CD14-positive monocyte (primary cell): Measurements from ENCODE around the gene ZMYM3. TPM values are rescaled to one million over a fixed set of nuclear protein-coding genes. Genes with fewer than 3 reads are reported as not detected.

Source experiments
- DNase-seq, 3 donors: peaks; one replicate each; pipeline ENCODE4 v3.0.0-alpha.2; 2011 to 2022
- H2AFZ ChIP-seq: 2 replicates; pipeline ENCODE4 v1.6.0; 2012; ENCODE audit warnings: mild to moderate bottlenecking, low read depth, low read length, inconsistent platforms; ENCODE audit not compliant: insufficient read depth, poor library complexity, severe bottlenecking
- H3K27ac ChIP-seq, 2 donors: 1 replicate in 1 of 2; 2 replicates in 1 of 2; pipeline ENCODE4 v1.5.1; 2012 to 2013; ENCODE audit warnings: low read length in 2 of 2, control low read depth in 1 of 2, inconsistent platforms in 1 of 2, low read depth in 1 of 2, mild to moderate bottlenecking in 1 of 2
- H3K27me3 ChIP-seq, 2 donors: one replicate each; pipeline versions ENCODE4 v1.6.0 to v1.6.1; 2011 to 2013; ENCODE audit warnings: low read length in 2 of 2; ENCODE audit not compliant: control insufficient read depth in 2 of 2, insufficient read depth in 2 of 2
- H3K36me3 ChIP-seq, 2 donors: replicated peaks in 1 of 2; 1 replicate in 1 of 2; 2 replicates in 1 of 2; pipeline versions ENCODE4 v1.5.1 to v1.6.1; 2012 to 2013; ENCODE audit warnings: low read length in 2 of 2, control low read depth in 1 of 2, inconsistent platforms in 1 of 2, mild to moderate bottlenecking in 1 of 2; ENCODE audit not compliant: insufficient read depth in 2 of 2, control insufficient read depth in 1 of 2
- H3K4me1 ChIP-seq, 2 donors: 1 replicate in 1 of 2; 2 replicates in 1 of 2; pipeline versions ENCODE4 v1.5.1 to v1.6.1; 2012 to 2013; ENCODE audit warnings: low read length in 2 of 2, control low read depth in 1 of 2, inconsistent platforms in 1 of 2, mild to moderate bottlenecking in 1 of 2, moderate library complexity in 1 of 2; ENCODE audit not compliant: insufficient read depth in 2 of 2, control insufficient read depth in 1 of 2
- H3K4me2 ChIP-seq: replicated peaks from 2 replicates; pipeline ENCODE3; 2012; ENCODE audit warnings: low read length, moderate library complexity, mild to moderate bottlenecking; ENCODE audit not compliant: poor library complexity, severe bottlenecking; ENCODE audit errors: extremely low read depth
- H3K4me3 ChIP-seq, 3 experiments: fragments of 200-600 bp in 1 of 3; sonication (generic) in 1 of 3; replicated peaks in 1 of 3; 1 replicate in 2 of 3; 2 replicates in 1 of 3; pipeline ENCODE4 v1.5.1; 2011 to 2013; ENCODE audit warnings: low read length in 3 of 3, mild to moderate bottlenecking in 3 of 3, control low read depth in 2 of 3, low read depth in 2 of 3, inconsistent platforms in 1 of 3, moderate library complexity in 1 of 3
- H3K79me2 ChIP-seq: 2 replicates; pipeline ENCODE4 v1.6.0; 2012; ENCODE audit warnings: mild to moderate bottlenecking, control low read depth, inconsistent platforms, low read length, moderate library complexity; ENCODE audit not compliant: insufficient read depth
- H3K9ac ChIP-seq: 2 replicates; pipeline ENCODE4 v1.6.0; 2017; ENCODE audit warnings: low read length, mild to moderate bottlenecking; ENCODE audit not compliant: insufficient read depth, poor library complexity, severe bottlenecking
- H3K9me3 ChIP-seq, 2 donors: replicated peaks in 1 of 2; 1 replicate in 1 of 2; 2 replicates in 1 of 2; pipeline versions ENCODE4 v1.5.1 to v1.6.1; 2012 to 2013; ENCODE audit warnings: low read length in 2 of 2, control low read depth in 1 of 2; ENCODE audit not compliant: control insufficient read depth in 1 of 2, insufficient read depth in 1 of 2
- H4K20me1 ChIP-seq: 2 replicates; pipeline ENCODE4 v1.6.0; 2012; ENCODE audit warnings: mild to moderate bottlenecking, low read length, control low read depth, moderate library complexity; ENCODE audit not compliant: insufficient read depth
- H3K27ac Mint-ChIP-seq, 7 donors: one replicate each; pipeline ENCODE4 v1.8.0; 2020; ENCODE audit warnings: mild to moderate bottlenecking in 7 of 7, mixed read lengths in 7 of 7, moderate library complexity in 6 of 7, inconsistent platforms in 2 of 7
- H3K27me3 Mint-ChIP-seq, 3 donors: one replicate each; pipeline ENCODE4 v1.8.0; 2021 to 2022; ENCODE audit warnings: low read depth in 3 of 3, mild to moderate bottlenecking in 3 of 3, mixed read lengths in 3 of 3, moderate library complexity in 3 of 3, inconsistent platforms in 1 of 3
- H3K36me3 Mint-ChIP-seq, 2 donors: one replicate each; pipeline ENCODE4 v1.8.0; 2020; ENCODE audit warnings: mixed read lengths in 2 of 2, inconsistent platforms in 1 of 2, mild to moderate bottlenecking in 1 of 2
- H3K4me1 Mint-ChIP-seq: one replicate; pipeline ENCODE4 v1.8.0; 2020; ENCODE audit warnings: mild to moderate bottlenecking, mixed read lengths
- H3K4me3 Mint-ChIP-seq, 2 donors: one replicate each; pipeline ENCODE4 v1.8.0; 2020; ENCODE audit warnings: mild to moderate bottlenecking in 2 of 2, mixed read lengths in 2 of 2, moderate library complexity in 1 of 2
- H3K9me3 Mint-ChIP-seq, 7 donors: one replicate each; pipeline ENCODE4 v1.8.0; 2020 to 2022; ENCODE audit warnings: mixed read lengths in 7 of 7, mild to moderate bottlenecking in 6 of 7, moderate library complexity in 6 of 7, inconsistent platforms in 2 of 7
- CTCF ChIP-seq: fragments of 200-600 bp; IDR thresholded peaks from one replicate; pipeline ENCODE4 v1.8.0; 2022; ENCODE audit warnings: antibody characterized with exemption, mild to moderate bottlenecking
- WGBS: methylation state at CpG from one replicate; pipeline ENCODE4 v1.1.5; 2013; ENCODE audit warnings: missing lambda C conversion rate; ENCODE audit not compliant: insufficient coverage; 5-methylcytosine and 5-hydroxymethylcytosine counted together
- intact Hi-C, 2 donors: fragments of 100-400 bp; cut with micrococcal nuclease; formaldehyde crosslinking; loops; one replicate each; pipeline versions ENCODE4 v1.15.0 to v1.15.1; 2023
- polyA plus RNA-seq, 3 donors: library from polyadenylated mRNA; depleted of rRNA in 1 of 3; unstranded in 2 of 3; stranded (reverse) in 1 of 3; fragments of 300-500 nt in 2 of 3; fragments of >200 nt in 1 of 3; fragmentation: Illumina TruSeq in 2 of 3; gene quantifications; 1 replicate in 2 of 3; 2 replicates in 1 of 3; pipeline ENCODE4 v1.2.3, GENCODE V29; 2012 to 2021

ZMYM3 gene
- polyA plus RNA-seq, 3 donors, result 3.9 to 13.2 (median 4.8) TPM

- peaks cover 3 to 11% of the 10 kb centered on the region in 2 donors for H3K36me3 Mint-ChIP-seq
- H2AFZ ChIP-seq, result no peak overlapping the region
- H3K9me3 ChIP-seq, result peaks cover 0 to 6% of the 10 kb centered on the region in 2 donors
- peaks cover 0 to 19% (median 0%) of the 10 kb centered on the region in 7 donors for H3K9me3 Mint-ChIP-seq
- intact Hi-C loops, result no loop called here
- peak overlapping the region in 1 of 7 donors; percentile 15 for H3K27ac Mint-ChIP-seq
- peak overlapping the region in 1 of 3 experiments; percentile 85 for H3K4me3 ChIP-seq
- H3K9ac ChIP-seq, result no peak overlapping the region
- no peak overlapping the region for H3K4me3 Mint-ChIP-seq
- peaks cover 51% of the 10 kb centered on the region for H4K20me1 ChIP-seq
- no peak for TF ChIP-seq CTCF
- peak overlapping the region; percentile 76 for H3K4me2 ChIP-seq
- H3K27ac ChIP-seq, result no peak overlapping the region
- peaks cover 10% of the 10 kb centered on the region for H3K4me1 Mint-ChIP-seq
- DNase-seq, result no peak
- peaks cover 3 to 6% of the 10 kb centered on the region in 2 donors for H3K36me3 ChIP-seq
- H3K27me3 ChIP-seq, result no peaks in the 10 kb centered on the region
- peaks cover 10 to 21% of the 10 kb centered on the region in 2 donors for H3K4me1 ChIP-seq
- peaks cover 0 to 3% (median 0%) of the 10 kb centered on the region in 3 donors for H3K27me3 Mint-ChIP-seq
- H3K79me2 ChIP-seq, result peaks cover 71% of the 10 kb centered on the region
Measured at GRCh38 chrX:71285929-71286328, 32.0 kb upstream of the ZMYM3 start.

- H4K20me1 ChIP-seq, result peaks cover 31% of the 10 kb centered on the region
- peaks cover 0 to 6% of the 10 kb centered on the region in 2 donors for H3K9me3 ChIP-seq
- peak within 1 kb of the TSS; percentile 88 for H3K9ac ChIP-seq
- H3K79me2 ChIP-seq, result peaks cover 49% of the 10 kb centered on the region
- H3K27ac ChIP-seq, result peak within 1 kb of the TSS; percentile 94 to 95
- H3K4me3 ChIP-seq, result peak within 1 kb of the TSS; percentile 67 to 86 (median 85)
- peaks cover 10 to 21% of the 10 kb centered on the region in 2 donors for H3K4me1 ChIP-seq
- WGBS, result 0% methylated on average over 26 of the region's 57 CpGs
- peaks cover 0 to 5% (median 3%) of the 10 kb centered on the region in 3 donors for H3K27me3 Mint-ChIP-seq
- peaks cover 9% of the 10 kb centered on the region for H3K4me1 Mint-ChIP-seq
- peak within 1 kb of the TSS; percentile 92 to 96 for H3K4me3 Mint-ChIP-seq
- H3K36me3 ChIP-seq, result no peaks in the 10 kb centered on the region
- peak; percentile 95 to 97 (median 97) for DNase-seq
- H3K9me3 Mint-ChIP-seq, result peaks cover 0 to 19% (median 3%) of the 10 kb centered on the region in 7 donors
- intact Hi-C loops, result no loop called here
- peak within 1 kb of the TSS; percentile 76 for H3K4me2 ChIP-seq
- H2AFZ ChIP-seq, result peak within 1 kb of the TSS; percentile 64
- H3K27me3 ChIP-seq, result no peaks in the 10 kb centered on the region
- H3K27ac Mint-ChIP-seq, result peak within 1 kb of the TSS; percentile 96 to 99 (median 98)
- H3K36me3 Mint-ChIP-seq, result no peaks in the 10 kb centered on the region
- no peak for TF ChIP-seq CTCF
Measured at GRCh38 chrX:71283403-71284143, 29.6 kb upstream of the ZMYM3 start, which contains the start of gene NONO. Gene NONO, plus strand, starts transcription at chrX:71283635. Its CDS starts 7,003 bp downstream, at chrX:71290638.
